OCI-LY7 (cell line): Measurements from ENCODE around the gene CIAO2B.

Source experiments
- EZH2phosphoT487 ChIP-seq: fragments of 200-600 bp; sonication (generic); IDR thresholded peaks from 2 replicates; pipeline ENCODE4 v1.6.1; 2018; ENCODE audit warnings: low read depth, borderline replicate concordance, mild to moderate bottlenecking, mixed run types, antibody characterized with exemption, low read length, moderate library complexity, mixed read lengths
- TF ChIP-seq, protein P1 (sequence below): fragments of 200-600 bp; sonication (generic); conservative IDR thresholded peaks from 2 replicates; pipeline ENCODE4 v1.5.1; 2014; ENCODE audit warnings: mild to moderate bottlenecking, antibody characterized with exemption, low read length, moderate library complexity, mixed read lengths

DNA sequence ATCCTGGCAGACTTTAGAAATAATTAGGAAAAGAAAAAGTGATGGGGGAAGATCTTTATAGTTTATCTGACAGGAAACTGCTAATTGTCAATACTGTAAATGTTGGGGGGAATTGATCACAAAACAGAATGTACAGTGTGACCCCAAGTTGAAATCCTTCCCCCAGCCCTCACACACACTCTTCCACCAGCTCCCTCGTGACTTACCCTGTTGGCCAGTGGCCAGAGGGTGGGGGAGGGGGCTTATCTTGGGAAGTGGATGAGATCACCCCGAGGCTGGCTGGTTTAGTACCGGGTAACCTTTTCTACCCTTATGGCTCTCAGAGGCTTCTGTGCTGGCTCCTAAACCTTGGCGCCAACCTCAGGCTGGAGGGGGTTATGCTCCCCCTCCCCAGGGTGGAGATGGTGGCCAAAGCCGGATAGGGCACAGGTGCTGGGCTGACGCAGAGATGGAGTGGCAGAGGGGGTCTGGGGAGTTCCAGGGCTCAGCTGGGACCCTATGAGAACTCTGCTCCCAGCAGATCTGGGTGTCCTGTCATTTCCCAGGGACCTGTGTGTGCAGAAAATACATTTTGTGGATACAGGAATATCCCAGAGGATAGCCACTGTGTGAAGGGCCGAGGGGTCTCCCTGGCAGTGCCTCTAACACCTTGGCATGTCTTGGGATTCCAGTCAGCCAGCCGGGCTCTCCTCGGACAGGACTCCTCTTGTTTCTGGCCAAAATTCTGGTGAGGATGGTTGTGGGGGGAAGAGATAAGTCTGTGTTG, 34.1 kb downstream of the CIAO2B start:
- TF ChIP-seq, protein P1, sequence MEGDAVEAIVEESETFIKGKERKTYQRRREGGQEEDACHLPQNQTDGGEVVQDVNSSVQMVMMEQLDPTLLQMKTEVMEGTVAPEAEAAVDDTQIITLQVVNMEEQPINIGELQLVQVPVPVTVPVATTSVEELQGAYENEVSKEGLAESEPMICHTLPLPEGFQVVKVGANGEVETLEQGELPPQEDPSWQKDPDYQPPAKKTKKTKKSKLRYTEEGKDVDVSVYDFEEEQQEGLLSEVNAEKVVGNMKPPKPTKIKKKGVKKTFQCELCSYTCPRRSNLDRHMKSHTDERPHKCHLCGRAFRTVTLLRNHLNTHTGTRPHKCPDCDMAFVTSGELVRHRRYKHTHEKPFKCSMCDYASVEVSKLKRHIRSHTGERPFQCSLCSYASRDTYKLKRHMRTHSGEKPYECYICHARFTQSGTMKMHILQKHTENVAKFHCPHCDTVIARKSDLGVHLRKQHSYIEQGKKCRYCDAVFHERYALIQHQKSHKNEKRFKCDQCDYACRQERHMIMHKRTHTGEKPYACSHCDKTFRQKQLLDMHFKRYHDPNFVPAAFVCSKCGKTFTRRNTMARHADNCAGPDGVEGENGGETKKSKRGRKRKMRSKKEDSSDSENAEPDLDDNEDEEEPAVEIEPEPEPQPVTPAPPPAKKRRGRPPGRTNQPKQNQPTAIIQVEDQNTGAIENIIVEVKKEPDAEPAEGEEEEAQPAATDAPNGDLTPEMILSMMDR: no peak
- TF ChIP-seq EZH2phosphoT487: no peak
